PC-3 (cell line): Measurements from ENCODE around the gene FANCC. TPM values are rescaled to one million over a fixed set of nuclear protein-coding genes. Genes with fewer than 3 reads are reported as not detected.
"Not testable (repeated sequence)": the region's sequence is repeated elsewhere in the genome, so short reads cannot be mapped to it uniquely, and the experiment has no call there.

Source experiments
- ATAC-seq: fragments of 200-7000 bp; cut with Tn5 transposase; 2 replicates; pipeline ENCODE4 v1.9.1; 2020; ENCODE audit warnings: mild to moderate bottlenecking, moderate library complexity
- BruUV-seq: library from RNA; stranded (reverse); fragments of 400-500 nt; replicated peaks from 2 replicates; lab custom pipeline; 2021; lab: Mats Ljungman, UMichigan
- CTCF ChIA-PET: fragments of 300-600 bp; sonication (Branson Sonifier 250); formaldehyde crosslinking; loops from one replicate; lab custom pipeline; 2022; ENCODE audit warnings: antibody characterized with exemption; lab: Charles Lee
- POLR2A ChIA-PET: fragments of 300-600 bp; sonication (Branson Sonifier 250); formaldehyde crosslinking; loops from one replicate; lab custom pipeline; 2022; ENCODE audit warnings: antibody characterized with exemption; ENCODE audit not compliant: unreplicated experiment; lab: Charles Lee
- DNase-seq: peaks from one replicate; pipeline ENCODE4 v3.0.0-alpha.2; 2015
- H2AFZ ChIP-seq: fragments of 300-600 bp; sonication (generic); 2 replicates; pipeline ENCODE4 v1.6.0; 2016; ENCODE audit warnings: antibody characterized with exemption, low read length
- H3F3A ChIP-seq: fragments of 300-600 bp; sonication (generic); one replicate; pipeline ENCODE4 v1.6.0; 2017; ENCODE audit warnings: antibody characterized with exemption, low read length, control low read depth, mild to moderate bottlenecking; ENCODE audit not compliant: unreplicated experiment
- H3K27ac ChIP-seq: fragments of 300-600 bp; sonication (generic); 2 replicates; pipeline ENCODE4 v1.5.1; 2016; ENCODE audit warnings: mild to moderate bottlenecking, low read length
- H3K27me3 ChIP-seq: fragments of 300-600 bp; sonication (generic); 2 replicates; pipeline ENCODE4 v1.6.1; 2016; ENCODE audit warnings: low read length, mixed read lengths
- H3K36me3 ChIP-seq: fragments of 300-600 bp; sonication (generic); 2 replicates; pipeline ENCODE4 v1.6.1; 2016; ENCODE audit warnings: low read depth, mixed run types, low read length, mixed read lengths
- H3K4me1 ChIP-seq: fragments of 300-600 bp; sonication (generic); 2 replicates; pipeline ENCODE4 v1.5.1; 2016; ENCODE audit warnings: low read length; ENCODE audit not compliant: insufficient read depth
- H3K4me2 ChIP-seq: fragments of 300-600 bp; sonication (generic); 2 replicates; pipeline ENCODE4 v1.6.0; 2016; ENCODE audit warnings: low read length
- H3K4me3 ChIP-seq: fragments of 300-600 bp; sonication (generic); 2 replicates; pipeline ENCODE4 v1.5.1; 2016; ENCODE audit warnings: mild to moderate bottlenecking, low read length, mixed read lengths
- H3K79me2 ChIP-seq: fragments of 300-600 bp; sonication (generic); 2 replicates; pipeline ENCODE4 v1.6.1; 2017; ENCODE audit warnings: low read length, mixed read lengths
- H3K9ac ChIP-seq: fragments of 300-600 bp; sonication (generic); 2 replicates; pipeline ENCODE4 v1.6.0; 2016; ENCODE audit warnings: mild to moderate bottlenecking, low read length
- H3K9me2 ChIP-seq: fragments of 300-600 bp; sonication (generic); replicated peaks from 2 replicates; pipeline ENCODE4 v1.6.1; 2016; ENCODE audit warnings: mixed run types, low read length, mixed read lengths
- H3K9me3 ChIP-seq: fragments of 300-600 bp; sonication (generic); 2 replicates; pipeline ENCODE4 v1.6.1; 2016; ENCODE audit warnings: low read length, mixed read lengths
- H4K20me1 ChIP-seq: fragments of 300-600 bp; sonication (generic); 2 replicates; pipeline ENCODE4 v1.6.1; 2016; ENCODE audit warnings: low read length, mixed read lengths
- EZH2 ChIP-seq: fragments of 300-600 bp; sonication (generic); IDR thresholded peaks from one replicate; pipeline ENCODE4 v1.6.1; 2017; ENCODE audit warnings: antibody characterized with exemption, mild to moderate bottlenecking, low read length; ENCODE audit not compliant: unreplicated experiment
- EZH2phosphoT487 ChIP-seq: fragments of 300-600 bp; sonication (generic); IDR thresholded peaks from 2 replicates; pipeline ENCODE4 v1.6.1; 2018; ENCODE audit warnings: mild to moderate bottlenecking, antibody characterized with exemption, low read length, borderline replicate concordance
- intact Hi-C: fragments of 100-400 bp; cut with micrococcal nuclease; formaldehyde crosslinking; loops from 2 replicates; pipeline ENCODE4 v1.9.0; 2023
- total RNA-seq: library from RNA; depleted of rRNA; stranded (reverse); fragments of >200 nt; gene quantifications from 2 replicates; pipeline ENCODE4 v1.2.3, GENCODE V29; 2014
- TF ChIP-seq, protein P1 (sequence below): fragments of 300-600 bp; sonication (generic); conservative IDR thresholded peaks from 2 replicates; pipeline ENCODE4 v1.5.1; 2017; ENCODE audit warnings: antibody characterized with exemption, low read depth, mild to moderate bottlenecking, low read length

FANCC gene
- total RNA-seq, 1 experiment from 2014 or later = 6.9 TPM

GRCh38 chr9:95273369-95274022, 44.0 kb downstream of the FANCC start:
- intact Hi-C loops = no loop called here
- Histone ChIP-seq H3K4me3 (no peak overlapping the region), H3K9me2 (no peaks in the 10 kb centered on the region), H3K79me2 (no peaks in the 10 kb centered on the region), H2AFZ (no peak overlapping the region), H3K27me3 (no peaks in the 10 kb centered on the region), H3K27ac (no peak overlapping the region), H3F3A (no peaks in the 10 kb centered on the region), H3K36me3 (no peaks in the 10 kb centered on the region), H4K20me1 (no peaks in the 10 kb centered on the region), H3K9me3 (no peaks in the 10 kb centered on the region), H3K4me2 (no peak overlapping the region), H3K9ac (no peak overlapping the region), H3K4me1 (no peaks in the 10 kb centered on the region)
- ChIA-PET CTCF (no interaction called here), POLR2A (no interaction called here)
- DNase-seq (no peak), ATAC-seq (no peak)
- no TSS peak for BruUV-seq
- TF ChIP-seq, protein P1, sequence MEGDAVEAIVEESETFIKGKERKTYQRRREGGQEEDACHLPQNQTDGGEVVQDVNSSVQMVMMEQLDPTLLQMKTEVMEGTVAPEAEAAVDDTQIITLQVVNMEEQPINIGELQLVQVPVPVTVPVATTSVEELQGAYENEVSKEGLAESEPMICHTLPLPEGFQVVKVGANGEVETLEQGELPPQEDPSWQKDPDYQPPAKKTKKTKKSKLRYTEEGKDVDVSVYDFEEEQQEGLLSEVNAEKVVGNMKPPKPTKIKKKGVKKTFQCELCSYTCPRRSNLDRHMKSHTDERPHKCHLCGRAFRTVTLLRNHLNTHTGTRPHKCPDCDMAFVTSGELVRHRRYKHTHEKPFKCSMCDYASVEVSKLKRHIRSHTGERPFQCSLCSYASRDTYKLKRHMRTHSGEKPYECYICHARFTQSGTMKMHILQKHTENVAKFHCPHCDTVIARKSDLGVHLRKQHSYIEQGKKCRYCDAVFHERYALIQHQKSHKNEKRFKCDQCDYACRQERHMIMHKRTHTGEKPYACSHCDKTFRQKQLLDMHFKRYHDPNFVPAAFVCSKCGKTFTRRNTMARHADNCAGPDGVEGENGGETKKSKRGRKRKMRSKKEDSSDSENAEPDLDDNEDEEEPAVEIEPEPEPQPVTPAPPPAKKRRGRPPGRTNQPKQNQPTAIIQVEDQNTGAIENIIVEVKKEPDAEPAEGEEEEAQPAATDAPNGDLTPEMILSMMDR = no peak
- TF ChIP-seq EZH2phosphoT487 (no peak), EZH2 (no peak)

- TF ChIP-seq, protein P1 = no peak
- no peak for TF ChIP-seq EZH2
- TF ChIP-seq EZH2phosphoT487 = no peak
- no peaks in the 10 kb centered on the region for H3K79me2 ChIP-seq
Measured at GRCh38 chr9:95272830-95273229, 44.7 kb downstream of the FANCC start.

GRCh38 chr9:95270790-95271189, 46.7 kb downstream of the FANCC start:
- CTCF ChIA-PET = no interaction called here
- ATAC-seq = no peak
- Histone ChIP-seq H2AFZ (no peak overlapping the region), H3K79me2 (no peaks in the 10 kb centered on the region), H3K9me2 (no peaks in the 10 kb centered on the region), H3K9ac (no peak overlapping the region), H3K27me3 (no peaks in the 10 kb centered on the region), H3K9me3 (no peaks in the 10 kb centered on the region), H3F3A (no peaks in the 10 kb centered on the region), H3K36me3 (no peaks in the 10 kb centered on the region), H3K4me2 (no peak overlapping the region), H4K20me1 (no peaks in the 10 kb centered on the region), H3K4me3 (no peak overlapping the region), H3K4me1 (no peaks in the 10 kb centered on the region), H3K27ac (no peak overlapping the region)
- intact Hi-C loops = no loop called here
- TF ChIP-seq, protein P1 = no peak
- TF ChIP-seq EZH2 (no peak), EZH2phosphoT487 (no peak)
- DNase-seq = no peak
- BruUV-seq = no TSS peak
- POLR2A ChIA-PET = no interaction called here

More at GRCh38 chr9:95272830-95273229, 44.7 kb downstream of the FANCC start:
- no peaks in the 10 kb centered on the region for H3K4me1 ChIP-seq
- DNase-seq = no peak
- ChIA-PET POLR2A (interaction anchor here (0.5 kb wide), 1 partner anchor 1055 kb away, joined by 3 read pairs; no protein-coding TSS in a partner anchor), CTCF (no interaction called here)
- intact Hi-C loops = no loop called here
- no peaks in the 10 kb centered on the region for H3K9me2 ChIP-seq
- H3K27ac ChIP-seq = no peak overlapping the region
- H3K9ac ChIP-seq = no peak overlapping the region
- H3K9me3 ChIP-seq = no peaks in the 10 kb centered on the region
- no peaks in the 10 kb centered on the region for H3K27me3 ChIP-seq
- H2AFZ ChIP-seq = no peak overlapping the region
- no peaks in the 10 kb centered on the region for H3F3A ChIP-seq
- no TSS peak for BruUV-seq
- H3K4me2 ChIP-seq = no peak overlapping the region
- H4K20me1 ChIP-seq = no peaks in the 10 kb centered on the region
- no peak overlapping the region for H3K4me3 ChIP-seq
- no peak for ATAC-seq
- no peaks in the 10 kb centered on the region for H3K36me3 ChIP-seq

DNA sequence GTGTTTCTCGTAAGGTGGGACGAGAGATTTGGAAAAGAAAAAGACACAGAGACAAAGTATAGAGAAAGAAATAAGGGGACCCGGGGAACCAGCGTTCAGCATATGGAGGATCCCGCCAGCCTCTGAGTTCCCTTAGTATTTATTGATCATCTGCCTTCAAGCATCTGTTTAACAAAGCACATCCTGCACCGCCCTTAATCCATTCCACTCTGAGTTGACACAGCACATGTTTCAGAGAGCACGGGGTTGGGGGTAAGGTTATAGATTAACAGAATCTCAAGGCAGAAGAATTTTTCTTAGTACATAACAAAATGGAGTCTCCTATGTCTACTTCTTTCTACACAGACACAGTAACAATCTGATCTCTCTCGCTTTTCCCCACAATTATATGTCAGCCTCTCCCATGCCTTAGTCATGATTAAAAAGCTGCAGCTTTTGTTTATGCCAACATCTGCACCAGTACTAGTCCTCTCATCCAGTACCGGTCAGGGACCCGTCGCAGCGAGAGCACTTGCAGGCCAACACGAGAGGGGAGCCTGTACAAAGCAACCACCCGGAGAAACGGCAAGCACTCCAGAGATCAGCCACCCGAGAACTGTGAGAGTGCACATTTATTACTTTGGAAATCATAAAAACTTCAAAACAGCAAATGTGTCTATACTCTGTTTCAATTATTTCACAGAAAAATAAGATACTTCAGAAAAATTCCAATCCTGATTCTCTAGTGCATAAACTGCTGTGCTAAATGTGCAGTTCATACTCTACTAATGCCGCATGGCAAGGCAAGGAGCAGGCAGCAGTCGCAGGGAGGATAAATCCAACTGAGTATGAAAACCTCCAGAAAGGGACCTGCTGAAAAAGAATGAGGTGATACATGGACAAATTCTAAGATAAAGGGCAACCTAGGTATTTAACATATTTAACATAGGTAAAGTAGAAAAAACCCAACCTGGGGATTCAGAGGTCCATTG, 47.4 kb downstream of the FANCC start:
- CTCF ChIA-PET, ATAC-seq, H3K79me2 ChIP-seq, POLR2A ChIA-PET, H3K9me3 ChIP-seq, H3K9ac ChIP-seq, H2AFZ ChIP-seq, H4K20me1 ChIP-seq, H3K27ac ChIP-seq, BruUV-seq, H3K4me3 ChIP-seq, H3K36me3 ChIP-seq, H3K9me2 ChIP-seq, H3K27me3 ChIP-seq, H3F3A ChIP-seq, H3K4me1 ChIP-seq, DNase-seq, H3K4me2 ChIP-seq: not testable (repeated sequence)
- intact Hi-C loops = loop anchor here (5.0 to 10.0 kb wide), 3 partner anchors 37 to 945 kb away; no protein-coding TSS in a partner anchor
